Astrocyte of the hippocampus (primary cell): Measurements from ENCODE around the gene FSTL4.

ENCODE experiments used
- DNase-seq: peaks from one replicate; pipeline ENCODE4 v3.0.0; 2011; ENCODE audit warnings: low read depth, low spot score

Gene FSTL4

GRCh38 chr5:133323494-133324457 is 288.6 kb downstream of the FSTL4 start:
- no peak for DNase-seq

- peak; percentile 14 for DNase-seq
Observed at GRCh38 chr5:133322743-133323142, 289.6 kb downstream of the FSTL4 start.

- no peak for DNase-seq
Observed at GRCh38 chr5:133321833-133322420, 290.4 kb downstream of the FSTL4 start.

GRCh38 chr5:133321286-133321832 is 291.0 kb downstream of the FSTL4 start:
- DNase-seq: no peak

GRCh38 chr5:133319905-133320520 is 292.3 kb downstream of the FSTL4 start:
- no peak for DNase-seq

- DNase-seq: no peak
Observed at GRCh38 chr5:133319244-133319643, 293.1 kb downstream of the FSTL4 start.

GRCh38 chr5:133317558-133317957 is 294.8 kb downstream of the FSTL4 start:
- no peak for DNase-seq

- no peak for DNase-seq
Observed at GRCh38 chr5:133316346-133317343, 295.7 kb downstream of the FSTL4 start.

GRCh38 chr5:133314086-133314485 is 298.3 kb downstream of the FSTL4 start:
- DNase-seq: no peak

- DNase-seq: no peak
Observed at GRCh38 chr5:133311176-133311575, 301.2 kb downstream of the FSTL4 start.

GRCh38 chr5:133309984-133310621 is 302.2 kb downstream of the FSTL4 start:
- DNase-seq: no peak

GRCh38 chr5:133309166-133309795 is 303.1 kb downstream of the FSTL4 start:
- DNase-seq: no peak

- no peak for DNase-seq
Observed at GRCh38 chr5:133307275-133307674, 305.1 kb downstream of the FSTL4 start.

GRCh38 chr5:133304707-133305216 is 307.6 kb downstream of the FSTL4 start:
- DNase-seq: no peak

GRCh38 chr5:133304178-133304577 is 308.2 kb downstream of the FSTL4 start:
- DNase-seq: no peak

- no peak for DNase-seq
Observed at GRCh38 chr5:133303298-133303697, 309.0 kb downstream of the FSTL4 start.

- no peak for DNase-seq
Observed at GRCh38 chr5:133299728-133300127, 312.6 kb downstream of the FSTL4 start.

- no peak for DNase-seq
Observed at GRCh38 chr5:133299021-133299420, 313.3 kb downstream of the FSTL4 start.

GRCh38 chr5:133298447-133298846 is 313.9 kb downstream of the FSTL4 start:
- DNase-seq: no peak

- DNase-seq: no peak
Observed at GRCh38 chr5:133297293-133297692, 315.0 kb downstream of the FSTL4 start.
